ENCODE results near the gene CD320.

CD320 gene

DNA sequence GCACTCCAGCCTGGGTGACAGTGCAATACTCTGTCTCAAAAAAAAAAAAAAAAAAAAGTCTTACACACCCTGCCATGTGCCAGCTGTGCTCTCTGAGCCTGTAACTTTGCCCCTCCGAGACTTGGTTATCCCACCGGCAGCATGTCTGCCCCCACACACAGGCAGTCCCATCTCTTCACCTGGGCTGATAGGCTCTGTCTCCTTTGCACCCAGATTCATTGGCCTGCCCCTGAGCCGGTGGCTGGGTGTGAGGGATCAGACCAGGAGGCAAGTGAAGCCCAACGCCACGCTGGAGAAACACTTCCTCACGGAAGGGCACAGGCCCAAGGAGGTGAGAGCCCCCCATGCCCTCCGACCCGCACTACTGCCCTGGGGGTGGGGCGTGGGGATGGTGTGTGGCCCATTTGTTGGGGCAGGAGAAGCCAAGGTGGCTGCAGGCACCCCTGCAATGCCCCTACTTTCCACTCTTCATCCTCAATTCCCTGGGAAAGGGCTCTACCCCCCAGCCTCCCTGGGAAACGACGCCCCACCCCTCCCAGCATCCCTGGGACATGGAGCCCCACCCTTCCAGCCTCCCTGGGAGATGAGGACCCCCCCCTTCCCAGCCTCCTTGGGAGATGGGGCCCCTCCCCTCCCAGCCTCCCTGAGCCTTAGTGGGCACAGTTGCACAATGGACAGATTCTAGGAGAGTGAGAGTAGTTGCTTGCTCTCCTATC is 53.7 kb downstream of the CD320 start:
- no peak for DNase-seq (ENCODE audit: low spot score)

DNA sequence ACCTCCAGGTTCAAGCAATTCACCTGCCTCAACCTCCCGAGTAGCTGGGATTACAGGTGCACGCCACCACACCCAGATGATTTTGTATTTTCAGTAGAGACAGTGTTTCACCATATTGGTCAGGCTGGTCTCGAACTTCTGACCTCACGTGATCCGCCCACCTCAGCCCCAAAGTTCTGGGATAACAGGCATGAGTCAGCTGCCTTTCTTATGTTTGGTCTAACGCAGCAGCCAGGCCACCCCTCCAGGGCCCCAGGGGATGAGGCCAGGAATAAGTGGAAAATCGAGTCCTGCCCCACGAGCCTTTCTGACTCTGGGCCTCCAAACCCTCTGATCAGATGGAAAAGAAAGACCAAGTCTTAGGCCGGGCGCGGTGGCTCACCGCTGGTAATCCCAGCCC is 54.5 kb downstream of the CD320 start:
- DNase-seq (ENCODE audit: low spot score), result no peak

DNA sequence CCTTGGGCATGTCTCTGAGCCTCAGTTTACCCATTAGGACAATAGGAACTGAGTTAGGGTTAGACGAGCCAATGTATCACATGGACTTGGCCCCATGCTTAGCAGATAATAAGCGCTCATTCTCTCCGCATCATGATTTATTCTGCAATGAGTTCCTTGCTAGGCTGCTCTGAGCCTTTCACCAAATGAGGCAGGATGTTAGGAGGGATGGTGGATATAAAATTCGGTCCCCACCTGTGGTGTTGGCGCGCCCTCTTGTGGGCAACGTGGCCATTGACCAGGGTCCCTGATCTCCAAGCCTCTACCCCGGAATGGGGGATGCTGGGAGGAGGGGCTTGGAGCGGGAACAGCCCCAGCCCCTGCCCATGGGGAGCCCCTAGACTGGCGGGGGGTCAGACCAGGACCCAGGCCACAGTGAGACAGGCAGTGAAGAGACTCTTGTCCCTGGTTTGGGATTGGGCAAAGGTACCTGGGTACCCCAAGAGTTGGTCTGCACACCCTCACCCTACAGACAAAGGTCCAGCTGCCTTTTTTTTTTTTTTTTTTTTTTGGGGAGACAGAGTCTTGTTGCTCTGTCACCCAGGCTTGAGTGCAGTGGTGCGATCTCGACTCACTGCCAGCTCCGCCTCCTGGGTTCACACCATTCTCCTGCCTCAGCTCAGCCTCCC is 55.1 kb downstream of the CD320 start:
- peak; percentile 84 for DNase-seq (ENCODE audit: low spot score)

Data from CD4-positive, alpha-beta T cell treated with Interleukin-2 at 100 ng/mL for 4 hours (primary cell).